GM10266 (cell line): Measurements from ENCODE around the gene CNTN4.

Experiments
- DNase-seq: peaks from one replicate; pipeline ENCODE4 v3.0.0; 2012; ENCODE audit errors: extremely low spot score
- CTCF ChIP-seq: IDR thresholded peaks from 2 replicates; pipeline ENCODE4 v1.5.1; 2012; ENCODE audit warnings: mild to moderate bottlenecking, low read depth; ENCODE audit not compliant: control insufficient read depth, insufficient read depth; ENCODE audit errors: missing control alignments

Gene CNTN4

GRCh38 chr3:2653706-2654105, 555.0 kb downstream of the CNTN4 start:
- no peak for DNase-seq
- no peak for TF ChIP-seq CTCF

GRCh38 chr3:2655229-2655701, 556.6 kb downstream of the CNTN4 start:
- no peak for DNase-seq

GRCh38 chr3:2656806-2657777, 558.4 kb downstream of the CNTN4 start:
- no peak for DNase-seq
- no peak for TF ChIP-seq CTCF

More at GRCh38 chr3:2655229-2655701, 556.6 kb downstream of the CNTN4 start:
- TF ChIP-seq CTCF = no peak

GRCh38 chr3:2657971-2658370, 559.3 kb downstream of the CNTN4 start:
- no peak for DNase-seq
- TF ChIP-seq CTCF = no peak

- DNase-seq = no peak
Observed at GRCh38 chr3:2659896-2660295, 561.2 kb downstream of the CNTN4 start.

GRCh38 chr3:2661078-2661477, 562.4 kb downstream of the CNTN4 start:
- no peak for DNase-seq
- no peak for TF ChIP-seq CTCF

More at GRCh38 chr3:2659896-2660295, 561.2 kb downstream of the CNTN4 start:
- TF ChIP-seq CTCF = no peak

- no peak for TF ChIP-seq CTCF
- DNase-seq = no peak
Observed at GRCh38 chr3:2677501-2677900, 578.8 kb downstream of the CNTN4 start.
